Prostate gland (tissue), 2 donors: ENCODE data around the gene NXN. TPM values are rescaled to one million over a fixed set of nuclear protein-coding genes. Genes with fewer than 3 reads are reported as not detected.
"Not testable (repeated sequence)": the region's sequence is repeated elsewhere in the genome, so short reads cannot be mapped to it uniquely, and the experiment has no call there.

Experiments used
- DNase-seq: peaks from one replicate; pipeline ENCODE4 v3.0.0-alpha.2; 2019; ENCODE audit warnings: low spot score
- H3K27ac ChIP-seq, 2 donors: fragments of 200-600 bp; sonication (generic); 2 replicates each; pipeline ENCODE4 v1.5.1; 2017 to 2019
- H3K27me3 ChIP-seq: fragments of 200-600 bp; sonication (generic); replicated peaks from 2 replicates; pipeline ENCODE4 v1.5.1; 2019; ENCODE audit not compliant: insufficient read depth
- H3K36me3 ChIP-seq, 2 donors: fragments of 200-600 bp; sonication (generic); 1 replicate in 1 of 2; 2 replicates in 1 of 2; pipeline versions ENCODE4 v1.5.1 to v1.8.1; 2017 to 2019
- H3K4me1 ChIP-seq: fragments of 200-600 bp; sonication (generic); replicated peaks from 2 replicates; pipeline ENCODE4 v1.5.1; 2019
- H3K4me3 ChIP-seq, 2 donors: fragments of 200-600 bp; sonication (generic); 2 replicates each; pipeline ENCODE4 v1.5.1; 2017 to 2019
- H3K9me3 ChIP-seq: fragments of 200-600 bp; sonication (generic); 2 replicates; pipeline ENCODE4 v1.5.1; 2017
- CTCF ChIP-seq, 4 experiments: fragments of 200-600 bp in 2 of 4; fragments of 450-650 bp in 2 of 4; sonication (generic) in 2 of 4; IDR thresholded peaks; 1 replicate in 3 of 4; 2 replicates in 1 of 4; pipeline ENCODE4 v1.5.1; 2016 to 2019; ENCODE audit warnings: antibody characterized with exemption in 4 of 4, mild to moderate bottlenecking in 2 of 4, moderate library complexity in 2 of 4
- POLR2A ChIP-seq: fragments of 450-650 bp; IDR thresholded peaks from one replicate; pipeline ENCODE4 v1.6.1; 2016; ENCODE audit warnings: antibody characterized with exemption, mild to moderate bottlenecking
- POLR2AphosphoS5 ChIP-seq: sonication (generic); formaldehyde crosslinking; IDR thresholded peaks from one replicate; pipeline ENCODE4 v1.6.1; 2017; ENCODE audit warnings: antibody characterized with exemption
- WGBS: methylation state at CpG from one replicate; pipeline ENCODE4 v1.1.5; 2018; 5-methylcytosine and 5-hydroxymethylcytosine counted together
- intact Hi-C: fragments of 100-400 bp; cut with DNase I; formaldehyde crosslinking; loops from one replicate; pipeline ENCODE4 v1.14.2; 2022
- total RNA-seq, 2 donors: library from RNA; depleted of rRNA; stranded (reverse); fragments of >200 nt; gene quantifications; one replicate each; pipeline ENCODE4 v1.1.0, GENCODE V29; 2016

Gene NXN
- total RNA-seq, 2 donors from 2014 or later: 56.2 to 56.7 TPM

- whole genome bisulfite sequencing: 59% methylated on average over 8 of the region's 8 CpGs
- Histone ChIP-seq H3K27me3 (no peaks in the 10 kb centered on the region), H3K4me1 (no peaks in the 10 kb centered on the region), H3K4me3 (no peak overlapping the region), H3K9me3 (no peaks in the 10 kb centered on the region), H3K27ac (no peak overlapping the region), H3K36me3 (no peaks in the 10 kb centered on the region)
- DNase-seq: no peak
- intact Hi-C loops: no loop called here
- no peak for TF ChIP-seq POLR2A
- no peak for TF ChIP-seq CTCF (IDR thresholded peaks at IDR 0.05)
- no peak for TF ChIP-seq POLR2AphosphoS5
Measured at GRCh38 chr17:956905-957304, 22.7 kb downstream of the NXN start.

GRCh38 chr17:954431-955164, 25.0 kb downstream of the NXN start:
- Histone ChIP-seq H3K4me1 (no peaks in the 10 kb centered on the region), H3K9me3 (no peaks in the 10 kb centered on the region), H3K27ac (peak overlapping the region; percentile 55 to 60), H3K27me3 (no peaks in the 10 kb centered on the region), H3K36me3 (no peaks in the 10 kb centered on the region), H3K4me3 (no peak overlapping the region)
- no peak for DNase-seq
- intact Hi-C loops: no loop called here
- 38% methylated on average over 23 of the region's 23 CpGs for WGBS
- no peak for TF ChIP-seq CTCF (IDR thresholded peaks at IDR 0.05)

- 79% methylated on average over 16 of the region's 16 CpGs for WGBS
- Histone ChIP-seq H3K9me3 (no peaks in the 10 kb centered on the region), H3K27me3 (no peaks in the 10 kb centered on the region), H3K36me3 (no peaks in the 10 kb centered on the region), H3K4me1 (no peaks in the 10 kb centered on the region), H3K27ac (peak overlapping the region in 1 of 2 donors; percentile 55), H3K4me3 (no peak overlapping the region)
- TF ChIP-seq POLR2AphosphoS5 (no peak), CTCF (IDR thresholded peaks at IDR 0.05) (no peak), POLR2A (no peak)
- intact Hi-C loops: no loop called here
- no peak for DNase-seq
Measured at GRCh38 chr17:953767-954166, 25.8 kb downstream of the NXN start.

- intact Hi-C loops, DNase-seq, H3K27ac ChIP-seq, H3K27me3 ChIP-seq, H3K4me1 ChIP-seq, H3K36me3 ChIP-seq, H3K9me3 ChIP-seq, H3K4me3 ChIP-seq: not testable (repeated sequence)
- 88% methylated on average over 18 of the region's 18 CpGs for WGBS
Measured at GRCh38 chr17:952592-952991, 27.0 kb downstream of the NXN start.

GRCh38 chr17:951325-952132, 28.0 kb downstream of the NXN start:
- intact Hi-C loops: no loop called here

More at GRCh38 chr17:951325-952132, 28.0 kb downstream of the NXN start:
- WGBS: 13% methylated on average over 25 of the region's 27 CpGs
- Histone ChIP-seq H3K4me3 (no peak overlapping the region), H3K9me3 (no peaks in the 10 kb centered on the region), H3K4me1 (no peaks in the 10 kb centered on the region), H3K27ac (peak overlapping the region; percentile 72 to 76), H3K27me3 (no peaks in the 10 kb centered on the region), H3K36me3 (no peaks in the 10 kb centered on the region)
- DNase-seq: peak; percentile 50
- TF ChIP-seq CTCF (IDR thresholded peaks at IDR 0.05) (no peak), POLR2A (no peak), POLR2AphosphoS5 (peak; percentile 25)
